A204.1 (cell line): ENCODE results near the gene ABHD14A.

Experiments
- FAIRE-seq: peaks from 2 replicates; lab custom pipeline; 2012; peaks lifted over from hg19 to GRCh38; lab: Jason Lieb, UNC

ABHD14A gene

DNA sequence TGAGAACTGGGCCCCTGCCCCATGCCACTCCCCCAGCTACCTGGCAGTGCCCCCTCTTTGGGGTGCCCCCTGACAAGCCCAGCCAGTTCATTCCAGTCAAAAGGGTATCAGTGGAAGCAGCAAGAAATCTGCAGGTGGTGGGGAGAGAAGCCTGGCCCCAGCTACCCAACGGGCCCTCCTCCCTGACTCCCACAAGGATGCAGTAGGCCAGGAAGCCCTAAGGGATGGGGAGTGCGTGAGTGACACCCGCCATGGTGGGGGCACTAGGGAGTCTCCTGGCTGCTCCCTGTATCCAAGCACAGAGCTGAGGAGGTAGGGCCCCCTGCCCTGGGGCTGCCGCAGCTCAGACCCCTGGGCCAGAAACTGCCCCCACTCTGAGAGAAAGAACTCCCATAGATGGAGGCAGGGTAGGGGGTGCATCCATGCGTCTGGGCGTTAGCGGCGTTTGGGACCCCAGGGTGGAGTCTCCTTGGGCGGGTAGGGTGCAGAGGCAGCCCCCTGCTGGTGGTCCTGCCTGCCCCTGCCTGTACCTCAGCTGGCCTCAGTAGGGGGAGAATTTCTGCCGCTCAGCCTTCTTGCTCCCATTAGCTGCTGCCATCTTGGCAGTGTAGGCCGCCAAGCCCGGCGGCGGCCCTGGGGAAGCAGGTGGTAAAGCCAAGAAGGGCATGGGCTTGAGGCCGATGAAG is 17.2 kb upstream of the ABHD14A start:
- no peak for FAIRE-seq

DNA sequence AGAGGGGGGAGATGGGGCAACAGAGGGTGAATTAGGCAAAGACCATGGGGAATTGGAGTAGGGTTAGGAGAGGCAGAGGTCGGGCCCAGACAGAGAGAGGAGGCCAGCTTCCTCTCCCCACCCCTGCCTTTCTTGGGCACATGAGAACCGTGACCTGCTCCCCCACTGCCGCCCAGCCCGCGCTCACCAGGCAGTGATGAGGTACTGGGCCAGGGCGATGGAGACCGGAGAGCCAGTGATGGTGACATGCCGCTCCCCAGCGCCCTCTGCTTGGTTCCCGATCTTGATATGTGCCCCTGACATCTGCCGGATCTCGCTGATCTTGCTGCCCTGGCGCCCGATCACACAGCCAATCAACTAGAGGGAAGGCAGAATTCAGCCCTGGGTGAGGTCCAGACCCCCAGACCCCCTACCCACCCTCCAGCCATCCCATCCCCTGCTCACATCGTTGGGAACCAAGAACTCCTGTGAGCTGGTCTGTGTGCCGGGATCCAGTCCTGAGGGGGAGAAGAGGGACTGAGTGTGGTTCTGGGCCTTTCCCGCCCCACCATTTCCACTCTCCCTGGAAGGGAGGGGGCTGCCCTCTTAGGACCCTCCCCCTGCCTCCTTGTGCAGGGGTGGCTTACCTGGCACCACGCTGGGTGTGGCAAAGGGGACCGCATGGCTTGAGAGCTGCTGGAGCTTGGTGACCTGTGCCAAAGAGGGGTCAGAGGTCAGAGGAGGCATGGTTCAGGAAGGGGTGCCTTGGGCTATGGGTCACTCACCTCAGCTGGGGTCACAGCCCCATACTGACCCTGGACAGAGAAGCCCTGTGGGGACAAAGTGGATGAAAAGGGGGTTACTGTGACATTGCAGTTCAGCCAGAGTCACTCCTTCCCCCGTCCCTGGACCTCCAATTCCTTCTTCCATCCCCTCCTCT is 16.0 kb upstream of the ABHD14A start:
- no peak for FAIRE-seq

DNA sequence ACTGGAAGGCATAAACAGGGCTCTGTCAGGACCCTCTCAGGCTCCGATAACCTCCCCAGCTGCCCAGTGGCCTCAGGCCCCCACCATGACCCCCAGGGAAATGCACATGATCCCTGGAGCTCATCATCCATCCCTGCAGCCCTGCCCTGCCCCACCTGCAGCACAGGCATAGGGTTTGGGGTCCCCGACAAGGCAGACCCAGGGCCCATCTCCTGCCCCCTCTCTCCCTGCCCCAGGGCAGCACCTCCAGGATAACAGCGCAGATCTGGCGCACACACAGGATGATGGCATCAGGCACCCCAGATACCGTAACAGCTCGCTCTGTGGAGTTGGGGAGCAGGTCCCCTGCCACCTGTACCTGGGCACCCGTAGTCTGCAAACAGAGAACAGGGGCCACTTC is 15.2 kb upstream of the ABHD14A start:
- no peak for FAIRE-seq

DNA sequence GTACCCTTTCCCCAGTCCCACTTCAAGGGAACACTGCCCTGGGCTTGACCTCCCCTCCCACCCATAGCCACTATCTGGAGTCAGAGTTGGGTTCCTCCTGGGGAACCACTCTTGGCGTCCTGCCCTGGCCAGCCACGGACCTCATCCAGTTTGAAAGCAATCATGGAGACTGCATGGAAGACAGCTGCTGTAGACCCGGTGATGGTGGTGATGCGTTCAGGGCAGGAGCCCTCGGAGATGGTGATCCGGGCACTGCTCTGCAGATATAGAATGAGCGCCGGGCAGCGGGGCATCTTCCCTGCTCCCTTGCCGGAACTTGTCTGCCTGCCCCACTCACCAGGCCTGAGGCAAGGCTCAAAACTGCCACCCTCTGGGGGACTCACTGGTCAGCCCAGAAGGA is 14.5 kb upstream of the ABHD14A start:
- no peak for FAIRE-seq

DNA sequence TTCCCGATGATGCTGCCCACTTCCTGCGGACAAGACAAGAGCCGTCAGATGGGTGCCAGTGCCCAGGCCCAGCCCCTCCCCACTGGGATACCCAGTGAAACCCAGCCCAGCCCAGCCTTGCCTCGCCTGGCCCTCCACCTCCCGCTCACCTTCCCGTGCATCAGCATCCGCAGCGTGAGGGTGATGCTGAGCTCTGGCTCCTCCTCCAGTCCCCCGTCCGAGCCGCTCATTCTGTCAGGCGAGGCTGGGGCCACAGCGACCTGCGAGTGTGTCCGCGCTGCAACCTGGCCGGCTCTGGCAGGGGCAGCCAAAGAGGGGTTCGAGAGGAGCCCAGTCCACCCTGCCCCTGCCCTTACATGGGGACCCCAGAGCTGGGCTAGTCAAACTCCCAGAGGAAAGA is 13.9 kb upstream of the ABHD14A start:
- no peak for FAIRE-seq

DNA sequence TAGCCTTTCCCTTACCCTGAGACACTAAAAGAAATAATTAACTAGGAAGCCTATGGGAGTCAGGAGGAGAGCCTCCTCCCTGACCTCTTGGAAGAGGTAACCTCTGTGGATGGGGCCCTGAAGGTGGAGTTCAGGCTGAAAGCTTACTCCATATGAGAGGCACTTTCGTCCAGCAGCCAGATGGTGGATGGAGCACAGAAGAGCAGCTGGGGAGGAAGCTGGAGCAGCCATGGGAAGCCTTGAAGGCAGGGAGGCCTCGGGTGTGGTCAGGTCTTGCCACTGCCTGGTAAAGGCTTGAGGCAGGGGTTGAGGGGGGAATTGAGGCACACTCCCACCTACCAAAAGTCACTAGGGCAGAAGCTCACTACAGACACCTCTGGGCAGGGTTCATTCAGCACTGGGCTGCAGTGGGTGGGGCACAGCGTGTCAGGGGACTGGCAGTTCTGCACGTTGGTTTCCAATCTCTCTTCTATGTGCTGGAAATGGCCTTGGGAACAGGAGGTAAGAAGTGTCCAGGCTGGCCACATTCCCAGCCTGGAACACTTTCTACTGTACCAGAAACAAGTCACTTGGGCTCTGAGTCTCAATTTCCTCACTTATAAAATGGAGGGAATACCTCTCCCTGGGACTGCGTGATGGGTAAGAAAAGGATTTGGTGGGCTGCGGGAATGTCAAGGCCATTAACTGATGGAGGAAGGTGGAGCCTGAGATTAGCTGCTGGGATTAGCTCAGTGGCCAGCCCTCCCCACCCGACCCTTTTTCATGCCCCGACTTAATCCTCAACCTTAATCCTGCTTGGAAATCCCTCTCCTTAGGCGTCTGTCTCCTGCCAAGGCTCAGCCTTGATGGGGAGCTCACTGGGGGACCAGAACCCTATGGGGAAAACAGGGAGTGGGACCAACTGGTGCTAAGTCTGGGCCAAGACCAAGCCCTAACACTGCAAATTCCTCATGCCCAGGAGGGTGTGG is 13.0 kb upstream of the ABHD14A start:
- FAIRE-seq: no peak

DNA sequence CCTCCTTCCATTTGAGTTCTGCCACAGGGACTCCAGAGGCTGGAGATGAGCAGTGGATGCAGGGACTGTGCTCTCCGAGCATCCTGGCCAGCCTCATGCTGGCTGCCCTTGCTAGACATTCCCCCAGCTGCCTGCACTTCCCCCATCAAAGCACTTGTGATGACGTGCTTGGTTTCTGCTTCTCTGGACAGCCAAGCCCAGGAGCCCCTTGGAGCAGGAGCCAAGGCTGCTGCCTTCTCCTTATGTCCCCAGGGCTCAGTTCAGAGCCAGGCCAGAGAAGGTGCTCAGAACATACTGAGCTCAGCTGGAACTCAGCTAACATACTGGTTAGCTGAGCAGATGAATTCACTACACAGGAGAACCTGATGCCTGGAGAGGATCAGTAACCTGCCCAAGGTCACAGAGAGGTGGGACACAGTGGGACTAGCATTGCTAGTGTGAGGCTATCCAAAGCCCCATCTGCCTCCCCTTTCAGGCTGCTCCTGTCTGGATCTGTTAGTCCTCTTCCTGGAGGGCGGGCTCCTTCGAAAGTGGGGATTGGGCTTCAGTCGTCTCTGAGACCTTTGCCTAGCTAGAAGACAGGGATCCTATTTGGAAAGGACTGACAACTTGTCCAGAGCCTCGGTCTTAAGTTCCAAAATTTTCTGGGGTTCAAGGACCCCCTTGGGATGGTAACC is 11.9 kb upstream of the ABHD14A start:
- no peak for FAIRE-seq

DNA sequence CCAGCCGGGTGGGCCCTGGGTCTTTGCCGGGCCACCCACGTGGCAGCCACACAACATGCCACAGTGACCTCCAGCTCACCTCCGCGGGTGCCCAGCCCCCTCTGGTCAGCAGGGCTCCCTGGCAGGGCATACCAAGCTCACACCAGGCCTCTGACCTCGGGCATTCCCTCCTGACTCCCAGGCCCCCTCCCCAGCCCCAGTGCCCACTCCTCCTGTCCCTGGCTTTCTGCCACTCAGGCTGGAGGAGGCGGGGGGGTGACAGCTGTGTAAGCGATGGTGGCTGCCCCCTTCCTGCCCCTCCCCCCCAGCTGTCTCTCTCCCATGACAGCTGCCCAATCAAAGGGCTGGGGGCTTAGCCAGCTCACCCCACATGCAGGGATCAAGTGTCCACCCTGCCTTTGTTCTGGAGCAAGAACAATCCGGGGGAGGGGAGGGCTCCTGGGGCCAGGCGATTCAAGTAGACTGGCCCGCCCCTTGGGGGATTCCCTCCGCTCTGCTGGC is 10.9 kb upstream of the ABHD14A start:
- no peak for FAIRE-seq

DNA sequence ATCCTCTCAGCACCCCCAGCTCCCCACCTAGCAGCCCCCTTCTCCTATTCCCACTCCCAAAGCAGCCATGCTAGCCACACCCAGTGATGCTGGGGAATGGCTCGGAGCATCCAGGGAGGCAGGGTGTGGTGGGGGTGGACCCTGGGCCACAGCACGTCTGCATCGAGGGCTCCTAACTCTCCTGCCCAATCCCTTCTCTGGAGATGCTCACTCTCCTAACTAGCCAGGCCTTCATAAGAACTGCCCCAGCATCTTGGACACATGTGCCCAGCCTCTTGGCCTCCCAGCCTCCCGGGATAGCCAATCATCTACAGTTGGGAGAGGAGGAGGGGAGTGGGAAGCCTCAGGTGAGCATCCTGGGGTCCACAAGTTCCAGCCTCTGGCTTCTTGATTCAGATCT is 10.3 kb upstream of the ABHD14A start:
- no peak for FAIRE-seq

DNA sequence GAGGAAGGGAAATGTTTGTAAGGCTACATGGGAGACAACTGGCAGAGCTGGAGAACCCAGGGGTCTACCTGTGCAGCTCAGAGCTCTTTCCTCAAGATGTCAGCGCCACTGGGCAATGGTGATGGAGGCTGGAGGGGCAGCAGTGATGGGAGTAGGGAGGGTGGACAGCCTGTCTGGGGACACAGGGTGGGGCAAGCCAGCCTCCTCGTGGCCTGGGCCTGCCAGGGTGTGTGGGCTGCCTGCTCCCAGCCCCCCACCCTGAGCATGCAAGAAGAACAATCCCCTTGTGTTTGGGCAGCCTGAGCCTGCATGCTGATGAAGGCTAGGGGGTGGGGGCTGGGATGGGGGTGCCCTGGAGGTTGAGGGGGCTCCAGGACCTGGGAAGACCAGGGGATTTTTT is 8.8 kb upstream of the ABHD14A start:
- no peak for FAIRE-seq

DNA sequence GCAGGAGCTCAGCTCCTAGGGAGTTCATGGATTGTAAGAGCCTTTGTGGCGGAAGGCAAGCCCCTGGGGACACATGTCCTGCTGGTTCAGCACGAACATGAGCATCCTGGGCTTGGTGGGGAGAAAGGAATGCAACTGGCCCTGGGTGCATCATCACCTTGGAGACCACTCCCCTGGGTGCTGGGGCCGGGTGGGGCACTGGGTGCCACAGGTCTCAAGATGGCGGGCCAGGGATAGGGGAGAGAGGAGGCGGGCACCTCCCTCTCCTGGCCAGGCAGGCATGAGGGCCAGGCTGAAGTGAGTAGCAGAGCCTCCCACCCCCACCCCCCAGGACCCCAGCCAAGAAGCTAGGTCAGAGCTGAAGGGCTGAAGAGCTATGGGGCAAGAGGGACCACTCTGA is 8.4 kb upstream of the ABHD14A start:
- no peak for FAIRE-seq

DNA sequence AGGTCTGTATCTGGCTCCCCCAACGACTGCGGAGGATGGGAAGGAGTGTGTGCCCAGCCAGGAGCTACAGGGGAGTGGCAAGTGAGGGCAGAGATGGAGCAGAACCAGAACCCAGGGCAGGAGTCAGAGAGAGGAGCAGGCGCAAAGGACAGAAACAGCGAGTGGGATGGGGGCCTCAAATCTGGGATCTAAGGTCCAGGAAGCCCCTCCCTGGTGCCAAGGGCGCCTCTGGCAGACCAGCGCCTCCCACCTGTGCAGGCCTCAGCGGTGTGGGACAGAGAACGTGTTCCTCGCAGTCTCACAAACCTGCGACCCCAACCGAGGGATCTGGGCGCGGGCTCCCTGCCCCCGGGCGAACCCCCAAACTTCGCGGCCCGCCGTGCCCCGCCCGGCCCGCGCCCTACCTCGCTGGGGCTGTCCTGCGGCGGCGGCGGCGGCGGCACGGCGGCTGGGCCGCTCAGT is 7.9 kb upstream of the ABHD14A start:
- FAIRE-seq: no peak

DNA sequence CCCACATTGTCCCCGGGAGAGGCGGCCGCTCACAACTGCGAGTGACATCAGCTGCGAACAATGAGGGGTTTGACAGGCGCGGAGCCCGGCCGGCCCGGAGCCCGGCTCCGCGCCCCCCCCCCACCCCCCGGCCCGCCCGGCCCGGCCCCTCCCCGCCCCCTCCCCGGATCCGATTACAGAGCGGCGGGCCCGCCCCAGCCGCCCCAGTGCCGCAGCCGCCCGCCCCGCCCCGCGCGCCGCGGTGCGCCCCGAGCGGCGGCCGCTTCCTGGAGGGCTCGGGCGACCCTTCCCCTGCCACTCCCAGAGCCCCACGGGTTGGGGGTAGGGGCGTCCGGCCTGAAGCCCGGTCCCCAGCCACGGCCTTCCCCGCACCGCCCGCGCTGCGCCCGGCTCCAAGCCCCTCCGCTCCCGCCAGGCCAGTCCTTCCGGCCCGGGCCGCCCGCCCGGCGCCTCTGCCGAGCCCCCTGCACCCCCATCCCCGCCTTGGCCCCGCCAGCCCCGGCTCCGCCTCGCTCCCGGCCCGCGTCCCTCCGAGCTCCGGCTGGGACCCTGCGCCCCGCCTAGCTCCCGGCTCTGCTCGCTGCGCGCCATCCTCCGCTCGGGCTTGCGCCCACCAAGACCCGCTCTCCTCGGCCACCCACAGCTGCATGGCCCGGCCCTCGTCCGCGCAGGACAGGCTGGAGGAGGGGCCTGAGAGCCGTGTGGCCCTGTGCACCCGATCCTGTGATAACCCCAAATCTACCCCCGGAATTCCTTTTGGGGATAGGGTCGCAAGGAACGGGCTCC is 7.3 kb upstream of the ABHD14A start, which contains the start of gene PCBP4:
PCBP4 (minus strand) TSS at position 71 of the 786 bp plus-strand sequence. CDS start 6,214 bp downstream, outside the sequence.
- FAIRE-seq: no peak

DNA sequence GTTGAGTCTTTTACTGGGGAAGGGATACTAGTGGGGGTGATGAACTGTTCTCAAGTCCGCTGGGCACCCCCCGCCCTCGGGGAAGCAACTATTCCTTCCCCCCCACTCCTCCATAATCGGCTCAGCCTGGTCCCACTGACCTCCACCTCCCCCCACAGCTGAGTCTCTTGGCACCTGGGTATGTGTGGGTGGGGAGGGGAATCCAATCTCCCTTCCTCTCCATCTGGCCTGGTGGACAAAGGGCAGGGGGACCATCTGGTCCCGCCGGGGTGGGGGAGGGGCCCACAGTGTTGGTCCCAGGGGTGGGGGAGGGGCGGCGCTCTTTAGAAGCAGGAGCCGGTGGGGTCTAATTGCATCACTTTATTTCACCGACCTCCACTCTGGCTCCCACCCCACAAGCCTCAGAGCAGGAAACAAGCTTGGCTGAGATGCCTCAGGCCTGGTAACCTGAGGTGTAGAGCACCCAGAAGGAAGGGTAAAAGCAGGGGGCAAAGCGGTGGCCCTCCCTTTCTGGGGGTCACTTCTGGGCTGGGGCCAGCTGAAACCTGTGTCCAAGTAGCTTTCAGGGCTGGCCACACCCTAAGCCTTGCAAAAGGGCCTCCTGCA is 6.6 kb upstream of the ABHD14A start:
- no peak for FAIRE-seq

DNA sequence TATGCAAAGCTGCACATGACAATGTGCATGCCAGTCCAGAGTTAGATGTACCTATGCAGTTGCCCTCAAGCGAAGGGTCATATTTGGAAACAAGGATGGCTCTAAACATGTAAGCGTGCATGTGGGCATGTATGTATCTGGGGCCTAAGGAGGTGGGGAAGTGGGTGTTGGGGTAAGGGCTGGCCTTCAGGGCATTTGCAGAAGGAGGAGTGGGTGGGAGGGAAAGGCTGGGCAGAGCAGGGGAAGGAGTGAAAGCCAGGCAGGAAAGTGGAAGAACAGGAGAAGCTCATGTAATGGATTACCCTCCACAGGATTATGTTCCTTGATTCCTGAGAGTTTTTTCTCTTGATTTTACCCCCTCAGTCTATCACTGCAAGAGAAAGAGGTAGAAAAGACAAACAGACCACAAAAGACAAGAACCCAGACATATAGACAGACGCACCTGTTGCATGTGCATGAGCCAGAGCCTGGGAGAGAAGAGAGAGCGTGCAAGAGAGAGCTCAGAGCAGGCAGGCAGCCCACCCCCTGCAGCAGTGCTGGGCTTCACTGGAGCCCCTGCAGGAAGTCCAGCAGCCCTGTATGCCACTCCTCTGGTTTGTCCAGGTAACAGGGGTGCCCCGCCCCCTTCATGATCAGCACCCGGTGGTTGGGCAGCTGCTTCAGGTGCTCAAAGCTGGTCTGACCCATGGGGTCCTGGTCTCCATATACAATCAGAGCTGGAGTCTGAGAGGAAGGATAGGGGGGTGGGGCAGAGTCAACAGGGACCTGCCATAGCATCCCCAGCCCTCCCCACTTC is 5.8 kb upstream of the ABHD14A start:
- no peak for FAIRE-seq

DNA sequence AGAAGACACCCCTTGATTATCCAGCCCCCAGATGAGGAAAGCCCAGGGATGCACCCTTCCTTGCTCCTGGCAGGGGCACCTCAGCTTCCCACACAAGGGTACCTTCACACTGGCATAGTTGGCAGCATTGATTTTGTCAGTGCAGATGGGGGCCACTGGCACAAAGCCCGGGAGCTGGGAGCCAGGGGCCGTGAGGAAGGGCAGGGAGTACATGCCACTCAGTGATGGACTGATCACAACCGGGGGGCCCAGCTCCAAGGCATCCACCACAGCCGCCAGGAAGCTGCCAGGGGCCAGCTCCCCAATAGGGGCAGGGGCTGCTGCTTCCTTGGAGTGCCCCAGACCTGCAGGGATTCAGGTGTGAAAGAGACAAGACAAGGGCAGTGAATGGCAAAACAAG is 5.0 kb upstream of the ABHD14A start:
- FAIRE-seq: no peak

DNA sequence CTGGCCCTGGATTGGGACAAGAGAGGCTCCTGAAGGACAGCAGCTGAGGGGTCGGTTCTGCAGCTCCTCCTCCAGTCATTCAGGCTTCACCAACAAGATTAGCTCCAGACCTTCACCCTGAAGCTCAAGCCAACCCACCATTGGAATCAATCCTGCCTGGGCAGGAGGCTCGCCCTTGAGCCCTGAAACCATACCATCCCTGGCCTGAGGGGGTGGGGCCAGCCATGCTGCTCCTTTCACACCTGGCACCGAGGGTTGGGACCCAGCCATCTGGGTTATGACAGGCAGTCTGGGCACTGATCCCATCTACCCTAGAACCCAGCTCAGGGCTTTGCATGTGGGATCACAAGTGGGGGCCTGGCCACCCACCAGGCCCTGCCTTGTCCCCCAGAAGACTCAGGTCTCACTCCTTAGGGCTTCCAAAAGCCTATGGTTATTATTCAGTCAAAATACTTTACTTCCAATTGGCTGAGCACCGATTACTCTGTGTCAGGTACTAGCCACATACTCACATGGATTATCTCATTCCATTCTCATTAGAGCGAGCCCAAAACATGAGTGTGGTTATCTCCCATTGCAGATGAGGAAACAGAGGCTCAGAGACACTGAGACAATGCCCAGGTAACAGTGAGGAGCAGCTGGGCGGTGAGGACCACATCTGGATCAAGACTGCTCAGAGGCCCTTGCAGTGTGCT is 4.1 kb upstream of the ABHD14A start:
- FAIRE-seq: no peak

DNA sequence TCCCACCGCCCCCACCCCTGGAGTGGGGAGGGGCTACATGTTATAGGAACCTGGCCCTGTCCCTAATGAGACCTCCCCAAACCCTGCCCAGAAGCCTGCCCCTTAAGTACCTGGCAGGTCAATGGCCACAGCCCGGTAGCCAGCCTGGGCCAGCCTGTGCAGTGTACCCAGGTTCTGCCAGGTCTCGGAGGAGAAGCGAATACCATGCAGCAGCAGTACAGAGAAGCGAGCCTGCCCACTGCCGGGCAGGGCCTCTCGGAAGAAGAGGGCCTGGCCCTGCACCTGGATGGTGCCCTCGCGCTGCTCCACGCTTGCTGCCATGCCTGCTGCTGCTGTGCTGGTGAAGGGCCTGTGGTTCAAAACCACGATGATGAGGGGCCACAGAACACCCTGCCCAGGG is 3.5 kb upstream of the ABHD14A start:
- no peak for FAIRE-seq
